Keratinocyte (primary cell): ENCODE results near the gene CASP8. TPM values are rescaled to one million over a fixed set of nuclear protein-coding genes. Genes with fewer than 3 reads are reported as not detected.

ENCODE experiments used
- DNase-seq: peaks from one replicate; pipeline ENCODE4 v3.0.0-alpha.2; 2011; ENCODE audit warnings: low read depth, missing footprints, low spot score
- FAIRE-seq: peaks from 2 replicates; lab custom pipeline; 2011; peaks lifted over from hg19 to GRCh38; lab: Jason Lieb, UNC
- H2AFZ ChIP-seq: 2 replicates; pipeline ENCODE4 v1.6.0; 2012; ENCODE audit warnings: low read length, control low read depth, inconsistent platforms; ENCODE audit not compliant: control insufficient read depth
- H3K27ac ChIP-seq: 2 replicates; pipeline ENCODE4 v1.5.1; 2011; ENCODE audit warnings: low read length; ENCODE audit not compliant: control insufficient read depth, insufficient read depth
- H3K27me3 ChIP-seq: 3 replicates; pipeline ENCODE4 v1.6.0; 2011; ENCODE audit warnings: low read length; ENCODE audit not compliant: control insufficient read depth, insufficient read depth; ENCODE audit errors: extremely low read depth
- H3K36me3 ChIP-seq, 2 experiments: 2 replicates in 1 of 2; 3 replicates in 1 of 2; pipeline ENCODE4 v1.5.1; 2011; ENCODE audit warnings: low read length in 2 of 2, mild to moderate bottlenecking in 1 of 2; ENCODE audit not compliant: control insufficient read depth in 2 of 2, insufficient read depth in 2 of 2; ENCODE audit errors: extremely low read depth in 1 of 2
- H3K4me1 ChIP-seq: 3 replicates; pipeline ENCODE4 v1.5.1; 2011; ENCODE audit warnings: low read length; ENCODE audit not compliant: control insufficient read depth, insufficient read depth; ENCODE audit errors: extremely low read depth
- H3K4me2 ChIP-seq: 3 replicates; pipeline ENCODE4 v1.6.0; 2011; ENCODE audit warnings: low read depth, low read length; ENCODE audit not compliant: control insufficient read depth, insufficient read depth; ENCODE audit errors: extremely low read depth
- H3K4me3 ChIP-seq, 3 experiments: fragments of 200-600 bp in 1 of 3; sonication (generic) in 1 of 3; 2 replicates in 2 of 3; 3 replicates in 1 of 3; pipeline ENCODE4 v1.5.1; 2011 to 2016; ENCODE audit warnings: low read length in 3 of 3, mild to moderate bottlenecking in 3 of 3, control low read depth in 2 of 3, inconsistent platforms in 1 of 3, low read depth in 1 of 3, mixed read lengths in 1 of 3, mixed run types in 1 of 3, moderate library complexity in 1 of 3; ENCODE audit not compliant: control insufficient read depth in 2 of 3, insufficient read depth in 2 of 3; ENCODE audit errors: extremely low read depth in 1 of 3
- H3K79me2 ChIP-seq: 2 replicates; pipeline ENCODE4 v1.6.0; 2012; ENCODE audit warnings: low read length; ENCODE audit not compliant: control insufficient read depth, insufficient read depth
- H3K9ac ChIP-seq: 3 replicates; pipeline ENCODE4 v1.6.0; 2011; ENCODE audit warnings: low read length; ENCODE audit not compliant: control insufficient read depth, insufficient read depth; ENCODE audit errors: extremely low read depth
- H3K9me1 ChIP-seq: 3 replicates; pipeline ENCODE4 v1.6.0; 2011; ENCODE audit warnings: low read length; ENCODE audit not compliant: control insufficient read depth, insufficient read depth; ENCODE audit errors: extremely low read depth
- H3K9me3 ChIP-seq: 2 replicates; pipeline ENCODE4 v1.5.1; 2012; ENCODE audit warnings: low read depth, low read length; ENCODE audit not compliant: control insufficient read depth
- H4K20me1 ChIP-seq: 3 replicates; pipeline ENCODE4 v1.6.0; 2011; ENCODE audit warnings: low read length; ENCODE audit not compliant: control insufficient read depth, insufficient read depth; ENCODE audit errors: extremely low read depth
- CTCF ChIP-seq, 3 experiments: IDR thresholded peaks in 1 of 3; conservative IDR thresholded peaks in 1 of 3; optimal IDR thresholded peaks in 1 of 3; 2 replicates in 2 of 3; 3 replicates in 1 of 3; pipeline versions ENCODE3 to v1.5.1; 2011; ENCODE audit warnings: low read length in 3 of 3, mild to moderate bottlenecking in 3 of 3, moderate library complexity in 2 of 3, control low read depth in 1 of 3, inconsistent platforms in 1 of 3; ENCODE audit not compliant: insufficient read depth in 2 of 3; ENCODE audit errors: extremely low read depth in 1 of 3
- EZH2 ChIP-seq: IDR thresholded peaks from one replicate; pipeline ENCODE4 v1.6.1; 2012; ENCODE audit warnings: inconsistent platforms, mild to moderate bottlenecking, low read length, moderate library complexity
- dilution Hi-C: fragments of 300-500 bp; cut with MboI; formaldehyde crosslinking; loops from one replicate; pipeline ENCODE4 v1.7.0; 2020; ENCODE audit warnings: low sequenced_read_pairs; ENCODE audit not compliant: extremely low pct_ligation_motif_present
- polyA plus RNA-seq, 5 experiments: library from polyadenylated mRNA; depleted of rRNA in 3 of 5; stranded (reverse) in 3 of 5; stranded (forward) in 1 of 5; unstranded in 1 of 5; fragments of >200 nt; gene quantifications; 1 replicate in 1 of 5; 2 replicates in 3 of 5; 3 replicates in 1 of 5; pipeline versions ENCODE4 v1.2.1 to v1.2.3, GENCODE V29; 2011 to 2012; ENCODE audit warnings: missing spikeins in 2 of 5, low read depth in 1 of 5, low replicate concordance in 1 of 5

Gene CASP8
- polyA plus RNA-seq, 1 donor (not counting 4 experiments of a cell fraction or from before 2014, with no cell fraction given), result 27.0 TPM

GRCh38 chr2:201249889-201250288 is 10.4 kb upstream of the CASP8 start:
- Histone ChIP-seq H3K27me3 (no peaks in the 10 kb centered on the region), H3K9ac (no peak overlapping the region), H3K27ac (no peak overlapping the region), H4K20me1 (no peaks in the 10 kb centered on the region), H2AFZ (no peak overlapping the region), H3K4me2 (no peak overlapping the region), H3K9me3 (no peaks in the 10 kb centered on the region), H3K9me1 (no peaks in the 10 kb centered on the region), H3K36me3 (no peaks in the 10 kb centered on the region), H3K79me2 (no peaks in the 10 kb centered on the region), H3K4me3 (no peak overlapping the region), H3K4me1 (no peaks in the 10 kb centered on the region)
- FAIRE-seq (no peak), DNase-seq (no peak)
- dilution Hi-C loops, result no loop called here
- TF ChIP-seq EZH2, result no peak
- TF ChIP-seq CTCF (optimal IDR thresholded peaks at IDR 0.05 in 1 of 3, IDR thresholded peaks at IDR 0.05 in 1 of 3, conservative IDR thresholded peaks at IDR 0.05 in 1 of 3; ENCODE audit: extremely low read depth in 1 of 3, insufficient read depth in 2 of 3, low read length in 3 of 3), result no peak

GRCh38 chr2:201250741-201251140 is 9.6 kb upstream of the CASP8 start:
- dilution Hi-C loops, result no loop called here
- Histone ChIP-seq H3K4me1 (no peaks in the 10 kb centered on the region), H3K9me3 (no peaks in the 10 kb centered on the region), H3K27ac (no peak overlapping the region), H2AFZ (no peak overlapping the region), H3K27me3 (no peaks in the 10 kb centered on the region), H3K79me2 (no peaks in the 10 kb centered on the region), H4K20me1 (no peaks in the 10 kb centered on the region), H3K36me3 (no peaks in the 10 kb centered on the region), H3K4me3 (no peak overlapping the region), H3K9ac (no peak overlapping the region), H3K4me2 (no peak overlapping the region), H3K9me1 (no peaks in the 10 kb centered on the region)
- FAIRE-seq (no peak), DNase-seq (no peak)
- TF ChIP-seq EZH2, result no peak
- TF ChIP-seq CTCF (optimal IDR thresholded peaks at IDR 0.05 in 1 of 3, IDR thresholded peaks at IDR 0.05 in 1 of 3, conservative IDR thresholded peaks at IDR 0.05 in 1 of 3; ENCODE audit: extremely low read depth in 1 of 3, insufficient read depth in 2 of 3, low read length in 3 of 3), result no peak
